Activated CD8-positive, alpha-beta T cell treated with anti-CD3 and anti-CD28 coated beads, Interleukin-2, amount 10 ng/mL, durations not matched to agents 7 days and 5 days (primary cell): ENCODE results near the gene RPL22L1. TPM values are rescaled to one million over a fixed set of nuclear protein-coding genes. Genes with fewer than 3 reads are reported as not detected.
"Not testable (repeated sequence)": the region's sequence is repeated elsewhere in the genome, so short reads cannot be mapped to it uniquely, and the experiment has no call there.

Source experiments
- ATAC-seq: fragments of 150-1000 bp; cut with Tn5 transposase; one replicate; pipeline ENCODE4 v1.10.0; 2021; ENCODE audit warnings: moderate library complexity
- CTCF ChIA-PET: fragments of 350-600 bp; sonication (Branson Sonifier 250); formaldehyde crosslinking; loops from one replicate; lab custom pipeline; 2021; ENCODE audit warnings: antibody characterized with exemption; lab: Charles Lee
- POLR2A ChIA-PET: fragments of 350-600 bp; sonication (Branson Sonifier 250); formaldehyde crosslinking; loops from one replicate; lab custom pipeline; 2021; ENCODE audit warnings: antibody characterized with exemption; lab: Charles Lee
- DNase-seq: peaks from one replicate; pipeline ENCODE4 v3.0.0-alpha.2; 2020
- H3K27ac Mint-ChIP-seq: one replicate; pipeline ENCODE4 v1.8.0; 2021; ENCODE audit warnings: mild to moderate bottlenecking, mixed read lengths
- H3K27me3 Mint-ChIP-seq: one replicate; pipeline ENCODE4 v1.8.0; 2021; ENCODE audit warnings: low read depth, mixed read lengths
- H3K36me3 Mint-ChIP-seq: one replicate; pipeline ENCODE4 v1.8.0; 2021; ENCODE audit warnings: low read depth, mixed read lengths
- H3K4me1 Mint-ChIP-seq: one replicate; pipeline ENCODE4 v1.8.0; 2021; ENCODE audit warnings: low read depth, mixed read lengths
- H3K4me3 Mint-ChIP-seq: one replicate; pipeline ENCODE4 v1.8.0; 2021; ENCODE audit warnings: mild to moderate bottlenecking, mixed read lengths
- H3K9me3 Mint-ChIP-seq: one replicate; pipeline ENCODE4 v1.8.0; 2022; ENCODE audit warnings: mixed read lengths; ENCODE audit not compliant: insufficient read depth
- total RNA-seq, 2 experiments: library from RNA; stranded (reverse); gene quantifications; one replicate each; pipeline ENCODE4 v1.2.3, GENCODE V29; 2021

RPL22L1 gene
- total RNA-seq, 2 experiments from 2014 or later, result 80.3 to 89.3 TPM

- ATAC-seq, H3K4me1 Mint-ChIP-seq, CTCF ChIA-PET, H3K9me3 Mint-ChIP-seq, DNase-seq, H3K27me3 Mint-ChIP-seq, POLR2A ChIA-PET, H3K4me3 Mint-ChIP-seq, H3K36me3 Mint-ChIP-seq, H3K27ac Mint-ChIP-seq: not testable (repeated sequence)
Measured at GRCh38 chr3:170818325-170818724, 51.7 kb downstream of the RPL22L1 start.

DNA sequence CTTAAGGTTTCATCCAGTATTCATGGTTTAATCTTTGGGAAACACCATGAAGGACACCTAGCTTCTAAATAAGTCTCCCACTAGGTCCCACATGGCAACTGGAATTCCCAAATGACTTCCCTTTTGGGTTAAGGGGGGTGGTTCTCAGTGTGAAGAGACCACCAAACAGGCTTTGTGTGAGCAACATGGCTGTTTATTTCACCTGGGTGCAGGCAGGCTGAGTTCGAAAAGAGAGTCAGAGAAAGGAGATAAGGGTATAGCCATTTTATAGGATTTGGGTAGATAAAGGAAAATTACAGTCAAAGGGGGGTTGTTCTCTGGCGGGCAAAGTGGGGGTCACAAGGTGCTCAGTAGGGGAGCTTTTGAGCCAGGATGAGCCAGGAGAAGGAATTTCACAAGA lies 52.5 kb downstream of the RPL22L1 start:
- H3K4me1 Mint-ChIP-seq, CTCF ChIA-PET, DNase-seq, H3K36me3 Mint-ChIP-seq, H3K9me3 Mint-ChIP-seq, ATAC-seq, H3K27me3 Mint-ChIP-seq, H3K27ac Mint-ChIP-seq, POLR2A ChIA-PET, H3K4me3 Mint-ChIP-seq: not testable (repeated sequence)

DNA sequence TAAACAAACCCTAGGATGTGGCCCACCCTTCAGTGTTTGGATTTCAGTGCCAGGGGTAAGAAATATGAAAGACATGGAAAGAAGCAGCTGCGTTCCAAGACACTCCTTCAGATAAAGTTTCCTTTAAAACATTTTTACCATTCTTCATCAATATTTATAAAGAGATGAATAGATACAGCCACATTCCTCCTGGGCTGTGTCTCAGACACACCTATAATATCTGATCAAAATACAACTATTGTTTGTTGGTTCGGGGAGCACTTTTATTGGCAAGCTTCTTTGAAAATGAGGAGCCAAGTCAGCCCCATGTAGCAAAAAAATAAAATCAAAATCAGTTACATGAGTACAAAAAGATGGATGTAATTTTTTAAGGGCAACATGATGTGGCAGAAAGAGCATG lies 53.2 kb downstream of the RPL22L1 start:
- ChIA-PET POLR2A (no interaction called here), CTCF (no interaction called here)
- ATAC-seq, result no peak

DNA sequence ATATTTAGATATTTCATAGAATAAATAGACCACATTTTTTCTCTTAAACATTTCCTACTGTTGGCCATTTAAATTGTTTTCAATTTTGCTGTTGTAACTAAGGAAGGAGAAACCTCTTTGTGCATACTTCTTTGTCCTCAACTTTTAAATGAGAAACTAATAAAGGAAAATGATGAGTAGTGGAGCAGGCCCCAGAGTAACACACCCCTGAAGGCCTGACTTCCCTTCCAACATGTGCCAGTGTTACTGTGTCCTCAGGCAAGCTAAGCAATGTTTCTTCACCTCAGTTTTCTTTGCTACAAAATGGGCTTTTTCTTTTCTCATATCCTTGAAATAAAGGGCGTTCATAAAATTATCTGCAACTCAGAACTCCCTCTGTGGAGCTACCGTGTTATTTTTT lies 53.7 kb downstream of the RPL22L1 start:
- Mint-ChIP-seq H3K4me3 (no peak overlapping the region), H3K9me3 (no peaks in the 10 kb centered on the region), H3K27me3 (no peaks in the 10 kb centered on the region), H3K36me3 (no peaks in the 10 kb centered on the region), H3K4me1 (peaks cover 2% of the 10 kb centered on the region), H3K27ac (no peak overlapping the region)
- no peak for ATAC-seq
- ChIA-PET CTCF (no interaction called here), POLR2A (no interaction called here)
- DNase-seq, result no peak

More for the DNA sequence above, 53.2 kb downstream of the RPL22L1 start:
- H3K4me1 Mint-ChIP-seq, result peaks cover under 1% of the 10 kb centered on the region
- H3K4me3 Mint-ChIP-seq, result no peak overlapping the region
- H3K9me3 Mint-ChIP-seq, result no peaks in the 10 kb centered on the region
- no peaks in the 10 kb centered on the region for H3K36me3 Mint-ChIP-seq
- no peak for DNase-seq
- H3K27me3 Mint-ChIP-seq, result no peaks in the 10 kb centered on the region
- H3K27ac Mint-ChIP-seq, result no peak overlapping the region

DNA sequence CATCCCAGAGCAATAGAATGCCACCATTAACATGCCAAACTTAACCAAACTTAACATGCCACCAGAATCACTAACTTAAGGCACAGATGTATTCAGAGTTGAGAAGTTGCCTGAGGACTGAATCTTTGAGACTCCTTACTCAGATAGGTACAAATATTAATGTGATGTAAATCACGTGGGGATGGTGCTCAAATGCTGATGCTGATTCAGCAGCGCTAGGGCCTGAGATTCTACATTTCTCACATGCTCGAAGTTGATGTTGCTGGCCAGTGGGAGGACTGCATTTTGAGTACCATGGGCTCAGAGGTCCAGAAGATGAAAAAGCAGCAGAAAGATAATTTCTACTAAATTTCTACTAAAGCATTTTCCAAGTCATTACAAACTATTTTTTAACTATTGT lies 54.1 kb downstream of the RPL22L1 start:
- no peak for DNase-seq
- H3K36me3 Mint-ChIP-seq, result no peaks in the 10 kb centered on the region
- ATAC-seq, result no peak
- no peaks in the 10 kb centered on the region for H3K27me3 Mint-ChIP-seq
- H3K4me1 Mint-ChIP-seq, result peaks cover 2% of the 10 kb centered on the region
- H3K9me3 Mint-ChIP-seq, result no peaks in the 10 kb centered on the region
- no peak overlapping the region for H3K4me3 Mint-ChIP-seq
- ChIA-PET POLR2A (no interaction called here), CTCF (no interaction called here)
- H3K27ac Mint-ChIP-seq, result no peak overlapping the region

- DNase-seq (no peak), ATAC-seq (no peak)
- Mint-ChIP-seq H3K9me3 (no peaks in the 10 kb centered on the region), H3K27me3 (no peaks in the 10 kb centered on the region), H3K27ac (no peak overlapping the region), H3K4me3 (no peak overlapping the region), H3K4me1 (peaks cover 2% of the 10 kb centered on the region), H3K36me3 (no peaks in the 10 kb centered on the region)
- CTCF ChIA-PET, result interaction anchor here (7.2 kb wide), 1 partner anchor 401 kb away, joined by 138 read pairs; the partner anchor contains the start of gene CLDN11
- POLR2A ChIA-PET, result no interaction called here
Measured at GRCh38 chr3:170815340-170815739, 54.7 kb downstream of the RPL22L1 start.

Other genes starting within 250 kb of the RPL22L1 start
- gene EIF5A2, start 38.4 kb upstream of the RPL22L1 start, total RNA-seq, result 10 to 100 TPM; 10.8 to 10.9 TPM
- gene SLC2A2, start 156.5 kb upstream of the RPL22L1 start, total RNA-seq, result not detected